Endothelial cell of umbilical vein (primary cell): Measurements from ENCODE around the gene STT3B. TPM values are rescaled to one million over a fixed set of nuclear protein-coding genes. Genes with fewer than 3 reads are reported as not detected.

Experiments
- BruUV-seq: library from RNA; stranded (reverse); fragments of 400-500 nt; replicated peaks from 2 replicates; lab custom pipeline; 2021; lab: Mats Ljungman, UMichigan
- CTCF ChIA-PET: fragments of 300-600, 350-600 bp; sonication (Branson Sonifier 250); formaldehyde crosslinking; loops from one replicate; lab custom pipeline; 2021; ENCODE audit warnings: antibody characterized with exemption, inconsistent platforms; lab: Charles Lee
- POLR2A ChIA-PET: fragments of 300-600, 350-600 bp; sonication (Branson Sonifier 250); formaldehyde crosslinking; loops from one replicate; lab custom pipeline; 2021; ENCODE audit warnings: antibody characterized with exemption, inconsistent platforms; lab: Charles Lee
- DNase-seq: peaks from one replicate; pipeline ENCODE4 v3.0.0-alpha.2; 2011; ENCODE audit warnings: low read depth, low spot score
- FAIRE-seq: peaks from 2 replicates; lab custom pipeline; 2011; peaks lifted over from hg19 to GRCh38; lab: Jason Lieb, UNC
- H2AFZ ChIP-seq: 2 replicates; pipeline ENCODE4 v1.6.0; 2012; ENCODE audit warnings: low read depth, low read length, control low read depth, inconsistent platforms
- H3K27ac ChIP-seq: 2 replicates; pipeline ENCODE4 v1.5.1; 2011; ENCODE audit warnings: low read depth, mild to moderate bottlenecking, control low read depth, low read length, moderate library complexity; ENCODE audit not compliant: insufficient read depth
- H3K27me3 ChIP-seq, 2 experiments: 2 replicates each; pipeline versions ENCODE4 v1.6.0 to v1.6.1; 2011; ENCODE audit warnings: low read length in 2 of 2, mixed read lengths in 1 of 2; ENCODE audit not compliant: control insufficient read depth in 2 of 2, insufficient read depth in 2 of 2
- H3K36me3 ChIP-seq, 2 experiments: 2 replicates in 1 of 2; 3 replicates in 1 of 2; pipeline ENCODE4 v1.5.1; 2011; ENCODE audit warnings: low read length in 2 of 2, mild to moderate bottlenecking in 1 of 2, moderate library complexity in 1 of 2; ENCODE audit not compliant: control insufficient read depth in 2 of 2, insufficient read depth in 2 of 2; ENCODE audit errors: extremely low read depth in 1 of 2
- H3K4me1 ChIP-seq: 3 replicates; pipeline ENCODE4 v1.5.1; 2011; ENCODE audit warnings: mild to moderate bottlenecking, low read length; ENCODE audit not compliant: control insufficient read depth, insufficient read depth; ENCODE audit errors: extremely low read depth
- H3K4me2 ChIP-seq: 2 replicates; pipeline ENCODE4 v1.6.1; 2011; ENCODE audit warnings: low read length, control low read depth, mixed read lengths; ENCODE audit not compliant: insufficient read depth
- H3K4me3 ChIP-seq, 3 experiments: fragments of 200-600 bp in 1 of 3; sonication (generic), shearing (Covaris generic) in 1 of 3; replicated peaks in 1 of 3; 2 replicates each; pipeline ENCODE4 v1.5.1; 2011 to 2016; ENCODE audit warnings: control low read depth in 3 of 3, low read length in 3 of 3, mild to moderate bottlenecking in 2 of 3, inconsistent platforms in 1 of 3, low read depth in 1 of 3, moderate library complexity in 1 of 3; ENCODE audit not compliant: insufficient read depth in 1 of 3
- H3K79me2 ChIP-seq: 2 replicates; pipeline ENCODE4 v1.6.0; 2012; ENCODE audit warnings: low read length, inconsistent platforms; ENCODE audit not compliant: control insufficient read depth, insufficient read depth
- H3K9ac ChIP-seq: replicated peaks from 2 replicates; pipeline ENCODE3; 2011; ENCODE audit warnings: low read length, control low read depth; ENCODE audit not compliant: insufficient read depth; ENCODE audit errors: extremely low read depth
- H3K9me1 ChIP-seq: replicated peaks from 3 replicates; pipeline ENCODE4 v1.6.0; 2011; ENCODE audit warnings: mild to moderate bottlenecking, low read length; ENCODE audit not compliant: control insufficient read depth, insufficient read depth; ENCODE audit errors: extremely low read depth
- H3K9me3 ChIP-seq: replicated peaks from 2 replicates; pipeline ENCODE4 v1.5.1; 2012; ENCODE audit warnings: low read length, inconsistent platforms; ENCODE audit not compliant: control insufficient read depth, insufficient read depth
- H4K20me1 ChIP-seq: replicated peaks from 2 replicates; pipeline ENCODE3; 2011; ENCODE audit warnings: mild to moderate bottlenecking, low read length; ENCODE audit not compliant: control insufficient read depth, insufficient read depth; ENCODE audit errors: extremely low read depth
- CTCF ChIP-seq, 2 donors: IDR thresholded peaks; 1 replicate in 1 of 2; 2 replicates in 1 of 2; pipeline ENCODE4 v1.5.1; 2011; ENCODE audit warnings: low read length in 2 of 2, mild to moderate bottlenecking in 2 of 2, moderate library complexity in 2 of 2, control low read depth in 1 of 2, inconsistent platforms in 1 of 2, low read depth in 1 of 2; ENCODE audit not compliant: insufficient read depth in 1 of 2; ENCODE audit errors: extremely low read depth in 1 of 2
- EZH2 ChIP-seq: IDR thresholded peaks from 2 replicates; pipeline ENCODE4 v1.6.1; 2012; ENCODE audit warnings: borderline replicate concordance, low read depth, mild to moderate bottlenecking, moderate library complexity, low read length, inconsistent platforms; ENCODE audit not compliant: severe bottlenecking
- FOS ChIP-seq: IDR thresholded peaks from 2 replicates; pipeline ENCODE4 v1.6.1; 2011; ENCODE audit warnings: mild to moderate bottlenecking, low read length, moderate library complexity, borderline replicate concordance; ENCODE audit not compliant: insufficient read depth
- GATA2 ChIP-seq: IDR thresholded peaks from 2 replicates; pipeline ENCODE4 v1.7.0; 2011; ENCODE audit warnings: low read depth, mild to moderate bottlenecking, moderate library complexity, mixed read lengths, low read length; ENCODE audit not compliant: insufficient read length, insufficient read depth
- JUN ChIP-seq: IDR thresholded peaks from 2 replicates; pipeline ENCODE4 v1.6.1; 2011; ENCODE audit warnings: borderline replicate concordance, low read depth; ENCODE audit not compliant: insufficient read length, insufficient read depth
- MYC ChIP-seq: IDR thresholded peaks from one replicate; pipeline ENCODE4 v1.6.1; 2011; ENCODE audit warnings: mild to moderate bottlenecking, low read depth, low read length
- POLR2A ChIP-seq: IDR thresholded peaks from 2 replicates; pipeline ENCODE4 v1.6.1; 2012; ENCODE audit warnings: low read depth, mild to moderate bottlenecking, control low read depth, low read length
- POLR2AphosphoS5 ChIP-seq: IDR thresholded peaks from 2 replicates; pipeline ENCODE4 v1.6.1; 2012; ENCODE audit warnings: low read depth, mild to moderate bottlenecking, control low read depth, low read length, moderate library complexity; ENCODE audit not compliant: insufficient read depth
- dilution Hi-C: fragments of 300-500 bp; cut with MboI; formaldehyde crosslinking; loops from one replicate; pipeline ENCODE4 v1.15.0; 2019; ENCODE audit warnings: low sequenced_read_pairs; ENCODE audit not compliant: extremely low pct_ligation_motif_present
- intact Hi-C: fragments of 100-400 bp; cut with micrococcal nuclease; formaldehyde crosslinking; loops from one replicate; pipeline ENCODE4 v1.10.0; 2022
- polyA plus RNA-seq, 4 experiments: library from polyadenylated mRNA; depleted of rRNA in 3 of 4; stranded (reverse) in 3 of 4; unstranded in 1 of 4; fragments of >200 nt; gene quantifications; 2 replicates each; pipeline versions ENCODE4 v1.2.1 to v1.2.3, GENCODE V29; 2011 to 2012; ENCODE audit warnings: missing spikeins in 1 of 4
- total RNA-seq: library from RNA; stranded (reverse); gene quantifications from 2 replicates; pipeline ENCODE4 v1.2.3, GENCODE V29; 2021
- TF ChIP-seq, protein P1 (sequence below): IDR thresholded peaks from 2 replicates; pipeline ENCODE4 v1.6.1; 2011; ENCODE audit not compliant: insufficient read depth, insufficient read length

STT3B gene
- total and polyA plus RNA-seq, 2 donors (not counting 3 experiments of a cell fraction or from before 2014, with no cell fraction given): 56.4 to 113 TPM

DNA sequence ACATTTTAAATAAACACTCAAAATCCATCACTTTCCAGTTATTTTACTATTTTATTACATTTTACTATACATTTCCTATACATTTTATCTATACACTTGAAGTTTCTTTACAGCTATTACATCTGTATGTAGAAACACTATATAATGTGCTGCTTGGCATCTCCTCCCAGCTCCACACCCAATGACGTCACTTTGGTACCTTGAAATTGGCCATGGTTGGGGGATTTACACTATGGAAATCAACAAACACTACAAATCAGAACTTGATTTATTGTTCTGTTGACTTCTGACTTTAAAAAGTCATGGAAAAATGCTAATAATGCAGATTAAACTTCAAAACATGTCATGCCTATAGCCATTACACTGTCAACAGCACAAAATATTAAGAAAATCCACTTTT lies 48.9 kb upstream of the STT3B start:
- FAIRE-seq: no peak
- no peak overlapping the region for H2AFZ ChIP-seq

More for the DNA sequence above, 48.9 kb upstream of the STT3B start:
- DNase-seq: no peak
- no peaks in the 10 kb centered on the region for H4K20me1 ChIP-seq
- H3K27me3 ChIP-seq: no peaks in the 10 kb centered on the region
- H3K36me3 ChIP-seq: no peaks in the 10 kb centered on the region
- no peak overlapping the region for H3K4me3 ChIP-seq
- no peaks in the 10 kb centered on the region for H3K9me1 ChIP-seq
- CTCF ChIA-PET: no interaction called here
- POLR2A ChIA-PET: no interaction called here
- no peak overlapping the region for H3K9ac ChIP-seq
- BruUV-seq: no TSS peak
- no peaks in the 10 kb centered on the region for H3K9me3 ChIP-seq
- no peak overlapping the region for H3K4me2 ChIP-seq
- intact Hi-C loops: no loop called here
- H3K27ac ChIP-seq: no peak overlapping the region
- no peak for TF ChIP-seq EZH2
- TF ChIP-seq, protein P1, sequence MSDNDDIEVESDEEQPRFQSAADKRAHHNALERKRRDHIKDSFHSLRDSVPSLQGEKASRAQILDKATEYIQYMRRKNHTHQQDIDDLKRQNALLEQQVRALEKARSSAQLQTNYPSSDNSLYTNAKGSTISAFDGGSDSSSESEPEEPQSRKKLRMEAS: no peak
- TF ChIP-seq MYC: no peak
- TF ChIP-seq CTCF (IDR thresholded peaks at IDR 0.05; ENCODE audit: extremely low read depth in 1 of 2, insufficient read depth in 1 of 2, low read depth in 1 of 2, low read length in 2 of 2): no peak
- TF ChIP-seq POLR2A: no peak
- TF ChIP-seq FOS: no peak
- TF ChIP-seq POLR2AphosphoS5: no peak
- TF ChIP-seq GATA2: no peak
- no peak for TF ChIP-seq JUN
- H3K4me1 ChIP-seq: no peaks in the 10 kb centered on the region
- dilution Hi-C loops: no loop called here
- no peaks in the 10 kb centered on the region for H3K79me2 ChIP-seq
